GM12878 (cell line): ENCODE results near the gene NLGN3. TPM values are rescaled to one million over a fixed set of nuclear protein-coding genes. Genes with fewer than 3 reads are reported as not detected.

Experiments used
- ATAC-seq: fragments of 200-7000 bp; cut with Tn5 transposase; 3 replicates; pipeline ENCODE4 v1.9.1; 2020; ENCODE audit warnings: mild to moderate bottlenecking, moderate library complexity
- BruUV-seq: library from RNA; stranded (reverse); fragments of 400-500 nt; replicated peaks from 2 replicates; lab custom pipeline; 2021; lab: Mats Ljungman, UMichigan
- CTCF ChIA-PET: fragments of 300-600 bp; sonication (Branson Sonifier 250); formaldehyde crosslinking; extraction: SDS; loops from one replicate; lab custom pipeline; 2021; ENCODE audit warnings: inconsistent platforms; lab: Yijun Ruan, JAX
- POLR2A ChIA-PET: fragments of 350-600 bp; formaldehyde crosslinking; extraction: SDS; loops from one replicate; lab custom pipeline; 2021; ENCODE audit warnings: inconsistent platforms; lab: Charles Lee
- RAD21 ChIA-PET: fragments of 300-600 bp; sonication (Branson Sonifier 250); formaldehyde crosslinking; loops from one replicate; lab custom pipeline; 2023; ENCODE audit warnings: antibody characterized with exemption; ENCODE audit not compliant: unreplicated experiment; lab: Charles Lee
- SMC1A ChIA-PET: fragments of 300-600 bp; sonication (Branson Sonifier 250); formaldehyde crosslinking; loops from one replicate; lab custom pipeline; 2023; ENCODE audit not compliant: unreplicated experiment, uncharacterized antibody; lab: Charles Lee
- DNase-seq: peaks from one replicate; pipeline ENCODE4 v3.0.0-alpha.2; 2011; ENCODE audit warnings: low read depth, low spot score
- FAIRE-seq: peaks from 3 replicates; lab custom pipeline; 2011; peaks lifted over from hg19 to GRCh38; lab: Jason Lieb, UNC
- H2AFZ ChIP-seq: 2 replicates; pipeline ENCODE4 v1.6.0; 2011; ENCODE audit warnings: low read depth, low read length, control low read depth; ENCODE audit not compliant: control insufficient read depth
- H3K27ac ChIP-seq: 2 replicates; pipeline ENCODE4 v1.5.1; 2011; ENCODE audit warnings: control low read depth; ENCODE audit not compliant: control insufficient read depth, insufficient read depth
- H3K27me3 ChIP-seq, 2 experiments: replicated peaks in 1 of 2; 2 replicates each; pipeline versions ENCODE4 v1.6.0 to v1.6.1; 2011; ENCODE audit warnings: low read length in 1 of 2; ENCODE audit not compliant: control insufficient read depth in 2 of 2, insufficient read depth in 2 of 2
- H3K36me3 ChIP-seq, 2 experiments: 2 replicates each; pipeline ENCODE4 v1.5.1; 2011; ENCODE audit warnings: low read length in 1 of 2; ENCODE audit not compliant: control insufficient read depth in 2 of 2, insufficient read depth in 2 of 2
- H3K4me1 ChIP-seq: 2 replicates; pipeline ENCODE4 v1.6.1; 2011; ENCODE audit warnings: mild to moderate bottlenecking, low read length, moderate library complexity, mixed read lengths; ENCODE audit not compliant: control insufficient read depth, insufficient read depth
- H3K4me2 ChIP-seq: 2 replicates; pipeline ENCODE4 v1.6.0; 2011; ENCODE audit warnings: control low read depth; ENCODE audit not compliant: control insufficient read depth, insufficient read depth
- H3K4me3 ChIP-seq: fragments of 200-600 bp; sonication (generic); 2 replicates; pipeline ENCODE4 v1.5.1; 2016
- H3K79me2 ChIP-seq: 2 replicates; pipeline ENCODE4 v1.6.0; 2011; ENCODE audit warnings: low read length; ENCODE audit not compliant: control insufficient read depth, insufficient read depth
- H3K9ac ChIP-seq: 2 replicates; pipeline ENCODE4 v1.8.0; 2011; ENCODE audit warnings: low read length, control low read depth, mixed read lengths; ENCODE audit not compliant: control insufficient read depth, insufficient read depth
- H3K9me3 ChIP-seq: replicated peaks from 3 replicates; pipeline ENCODE4 v1.5.1; 2011; ENCODE audit warnings: mild to moderate bottlenecking, low read length; ENCODE audit not compliant: control insufficient read depth, insufficient read depth
- H4K20me1 ChIP-seq: 2 replicates; pipeline ENCODE4 v1.6.0; 2011; ENCODE audit not compliant: control insufficient read depth, insufficient read depth
- CTCF ChIP-seq, 3 experiments: IDR thresholded peaks in 2 of 3; conservative IDR thresholded peaks in 1 of 3; 2 replicates each; pipeline ENCODE4 v1.5.1; 2011; ENCODE audit warnings: low read depth in 3 of 3, low read length in 3 of 3, mild to moderate bottlenecking in 3 of 3, control low read depth in 2 of 3, moderate library complexity in 2 of 3, inconsistent platforms in 1 of 3, mixed read lengths in 1 of 3; ENCODE audit not compliant: control insufficient read depth in 2 of 3, insufficient read depth in 1 of 3; ENCODE audit errors: extremely low read depth in 1 of 3
- ETV6 ChIP-seq, 2 experiments: fragments of 450-650 bp in 1 of 2; IDR thresholded peaks in 1 of 2; conservative IDR thresholded peaks in 1 of 2; 2 replicates each; pipeline ENCODE4 v1.6.1; 2014; ENCODE audit warnings: antibody characterized with exemption in 1 of 2, borderline replicate concordance in 1 of 2, low read depth in 1 of 2, mild to moderate bottlenecking in 1 of 2, moderate library complexity in 1 of 2
- MXI1 ChIP-seq: fragments of 150-350 bp; IDR thresholded peaks from 2 replicates; pipeline ENCODE4 v1.6.1; 2011; ENCODE audit warnings: low read depth, mild to moderate bottlenecking, inconsistent platforms, low read length, improper control_type of control experiment
- NR2C1 ChIP-seq: fragments of 450-650 bp; IDR thresholded peaks from 2 replicates; pipeline ENCODE4 v1.6.1; 2017; ENCODE audit warnings: antibody characterized with exemption, mild to moderate bottlenecking, moderate library complexity
- RAD21 ChIP-seq: IDR thresholded peaks from 2 replicates; pipeline ENCODE4 v1.6.1; 2011; ENCODE audit warnings: mild to moderate bottlenecking, low read depth, low read length, moderate library complexity; ENCODE audit not compliant: insufficient read depth
- RCOR1 ChIP-seq: conservative IDR thresholded peaks from 2 replicates; pipeline ENCODE4 v1.6.1; 2012; ENCODE audit warnings: low read depth, low read length, improper control_type of control experiment
- SMC3 ChIP-seq: IDR thresholded peaks from 2 replicates; pipeline ENCODE4 v1.6.1; 2011; ENCODE audit warnings: low read length, improper control_type of control experiment, borderline replicate concordance
- SPI1 ChIP-seq: IDR thresholded peaks from 2 replicates; pipeline ENCODE4 v1.6.1; 2011; ENCODE audit warnings: low read depth, mild to moderate bottlenecking, low read length, moderate library complexity, borderline replicate concordance; ENCODE audit not compliant: insufficient read depth
- TCF12 ChIP-seq: IDR thresholded peaks from 2 replicates; pipeline ENCODE4 v1.6.1; 2011; ENCODE audit warnings: low read depth, mild to moderate bottlenecking, low read length
- USF1 ChIP-seq: IDR thresholded peaks from 2 replicates; pipeline ENCODE4 v1.6.1; 2011; ENCODE audit warnings: borderline replicate concordance, low read depth, mild to moderate bottlenecking, moderate library complexity, mixed read lengths, low read length; ENCODE audit not compliant: insufficient read depth; ENCODE audit errors: extremely low read length
- ZZZ3 ChIP-seq: IDR thresholded peaks from 2 replicates; pipeline ENCODE4 v1.6.1; 2011; ENCODE audit warnings: low read depth; ENCODE audit not compliant: control insufficient read depth, insufficient read length
- WGBS: methylation state at CpG from one replicate; pipeline ENCODE4 v1.1.6; 2016; ENCODE audit warnings: low lambda C conversion rate; ENCODE audit not compliant: insufficient replicate concordance, insufficient coverage; ENCODE audit errors: missing lambda C conversion rate; 5-methylcytosine and 5-hydroxymethylcytosine counted together
- in situ Hi-C: fragments of 300-500 bp; cut with MboI; formaldehyde crosslinking; loops from 9 replicates; pipeline ENCODE4 v1.14.3; 2018; ENCODE audit warnings: mixed read lengths
- intact Hi-C: fragments of 100-400 bp; cut with micrococcal nuclease; formaldehyde crosslinking; loops from one replicate; pipeline ENCODE4 v1.14.2; 2022; ENCODE audit not compliant: unreplicated experiment
- polyA plus RNA-seq, 11 experiments: library from polyadenylated mRNA; depleted of rRNA in 4 of 11; unstranded in 6 of 11; stranded (reverse) in 5 of 11; fragments of >200 nt; fragmentation: Nextera tagmentation in 4 of 11; fragmentation: Illumina TruSeq in 1 of 11; extraction: Ambion mirVana in 4 of 11; extraction: Trizol in 1 of 11; gene quantifications; 1 replicate in 1 of 11; 2 replicates in 10 of 11; pipeline versions ENCODE4 v1.2.1 to v1.2.3, GENCODE V29; 2011 to 2016; ENCODE audit warnings: inconsistent platforms in 2 of 11, missing spikeins in 2 of 11, low read depth in 1 of 11
- total RNA-seq, 4 experiments: library from RNA; depleted of rRNA in 3 of 4; stranded (reverse); fragments of >200 nt in 3 of 4; fragmentation: Illumina TruSeq in 1 of 4; extraction: Trizol in 1 of 4; gene quantifications; 2 replicates each; pipeline versions ENCODE4 v1.2.1 to v1.2.3, GENCODE V29; 2013 to 2021

Gene NLGN3
- total and polyA plus RNA-seq, 10 of the 15 experiments (the other 5 are each of a cell fraction or from before 2014, with no cell fraction given): 0.07 to 0.73 (median 0.28) TPM

- TF ChIP-seq USF1 (no peak), CTCF (IDR thresholded peaks at IDR 0.05 in 2 of 3, conservative IDR thresholded peaks at IDR 0.05 in 1 of 3; ENCODE audit: control insufficient read depth in 2 of 3, extremely low read depth in 1 of 3, insufficient read depth in 1 of 3, low read depth in 3 of 3, low read length in 3 of 3) (peak; percentile 53 to 81 (median 65); a peak in 5 of 6 replicates), RAD21 (peak; percentile 80), SPI1 (peak; percentile 19; the same call in 1 of the 2 replicates), SMC3 (peak; percentile 85)
These were observed 46.3 kb upstream of the NLGN3 start (continued) for GRCh38 chrX:71098302-71098701.

GRCh38 chrX:71098951-71099506, 45.6 kb upstream of the NLGN3 start:
- no peak for DNase-seq
- in situ Hi-C loops (no loop called here), intact Hi-C loops (loop anchor here (1.0 to 10.0 kb wide), 3 partner anchors 30 to 186 kb away; partner anchors contain the start of gene NONO)
- BruUV-seq: no TSS peak
- FAIRE-seq: no peak
- no peaks in the 10 kb centered on the region for H3K36me3 ChIP-seq
- RAD21 ChIA-PET: interaction anchor here (0.8 to 2.7 kb wide), 9 partner anchors 12 to 184 kb away, joined by 3 to 29 read pairs (median 6); partner anchors contain the start of genes IL2RG, MED12, NLGN3 and NONO
- H3K4me2 ChIP-seq: no peak overlapping the region
- CTCF ChIA-PET: interaction anchor here (0.5 to 5.2 kb wide), 8 partner anchors 11 to 130 kb away, joined by 3 to 82 read pairs (median 16); partner anchors contain the start of genes IL2RG and MED12
- ATAC-seq: no peak
- no peak overlapping the region for H2AFZ ChIP-seq
- H3K27me3 ChIP-seq: no peaks in the 10 kb centered on the region
- H3K9ac ChIP-seq: no peak overlapping the region
- SMC1A ChIA-PET: interaction anchor here (0.8 to 6.2 kb wide), 10 partner anchors 13 to 184 kb away, joined by 3 to 46 read pairs (median 5); partner anchors contain the start of genes IL2RG, MED12 and NONO
- no peaks in the 10 kb centered on the region for H4K20me1 ChIP-seq
- 46% methylated on average over 4 of the region's 5 CpGs for WGBS
- no peak overlapping the region for H3K4me3 ChIP-seq
- no peaks in the 10 kb centered on the region for H3K4me1 ChIP-seq
- POLR2A ChIA-PET: interaction anchor here (0.6 to 5.1 kb wide), 7 partner anchors 13 to 280 kb away, joined by 3 to 60 read pairs (median 4); partner anchors contain the start of gene IL2RG
- no peak overlapping the region for H3K27ac ChIP-seq
- TF ChIP-seq ETV6 (conservative IDR thresholded peaks at IDR 0.05 in 1 of 2, IDR thresholded peaks at IDR 0.05 in 1 of 2; ENCODE audit: borderline replicate concordance in 1 of 2, low read depth in 1 of 2): no peak
- TF ChIP-seq RCOR1: no peak
- TF ChIP-seq ZZZ3: no peak
- TF ChIP-seq TCF12: no peak
- TF ChIP-seq MXI1: no peak
- TF ChIP-seq CTCF (IDR thresholded peaks at IDR 0.05 in 2 of 3, conservative IDR thresholded peaks at IDR 0.05 in 1 of 3; ENCODE audit: control insufficient read depth in 2 of 3, extremely low read depth in 1 of 3, insufficient read depth in 1 of 3, low read depth in 3 of 3, low read length in 3 of 3): no peak
- no peak for TF ChIP-seq NR2C1
- H3K79me2 ChIP-seq: no peaks in the 10 kb centered on the region
- H3K9me3 ChIP-seq: no peaks in the 10 kb centered on the region
